Bone marrow (tissue), 2 donors: Measurements from ENCODE around the gene CARS1.

Source experiments
- DNase-seq, 2 donors: peaks; one replicate each; lab custom pipeline; 2025; lab: John Stamatoyannopoulos, UW

Gene CARS1

GRCh38 chr11:2955906-2956476 lies 101.2 kb downstream of the CARS1 start:
- no peak for DNase-seq

- no peak for DNase-seq
Measured at GRCh38 chr11:2954263-2954662, 103.0 kb downstream of the CARS1 start.

GRCh38 chr11:2952290-2952689 lies 104.9 kb downstream of the CARS1 start:
- DNase-seq: no peak

GRCh38 chr11:2951231-2952110 lies 105.8 kb downstream of the CARS1 start:
- no peak for DNase-seq
